GM19397 (cell line): ENCODE measurements around the gene ISG20L2.
"Not testable (repeated sequence)": the region's sequence is repeated elsewhere in the genome, so short reads cannot be mapped to it uniquely, and the experiment has no call there.

Source experiments
- ATAC-seq: cut with Tn5 transposase; IDR thresholded peaks from one replicate; pipeline ENCODE4 v1.9.1; 2021; ENCODE audit warnings: mild to moderate bottlenecking, moderate library complexity; ENCODE audit not compliant: unreplicated experiment

The ISG20L2 gene, protein sequence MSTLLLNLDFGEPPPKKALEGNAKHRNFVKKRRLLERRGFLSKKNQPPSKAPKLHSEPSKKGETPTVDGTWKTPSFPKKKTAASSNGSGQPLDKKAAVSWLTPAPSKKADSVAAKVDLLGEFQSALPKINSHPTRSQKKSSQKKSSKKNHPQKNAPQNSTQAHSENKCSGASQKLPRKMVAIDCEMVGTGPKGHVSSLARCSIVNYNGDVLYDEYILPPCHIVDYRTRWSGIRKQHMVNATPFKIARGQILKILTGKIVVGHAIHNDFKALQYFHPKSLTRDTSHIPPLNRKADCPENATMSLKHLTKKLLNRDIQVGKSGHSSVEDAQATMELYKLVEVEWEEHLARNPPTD

DNA sequence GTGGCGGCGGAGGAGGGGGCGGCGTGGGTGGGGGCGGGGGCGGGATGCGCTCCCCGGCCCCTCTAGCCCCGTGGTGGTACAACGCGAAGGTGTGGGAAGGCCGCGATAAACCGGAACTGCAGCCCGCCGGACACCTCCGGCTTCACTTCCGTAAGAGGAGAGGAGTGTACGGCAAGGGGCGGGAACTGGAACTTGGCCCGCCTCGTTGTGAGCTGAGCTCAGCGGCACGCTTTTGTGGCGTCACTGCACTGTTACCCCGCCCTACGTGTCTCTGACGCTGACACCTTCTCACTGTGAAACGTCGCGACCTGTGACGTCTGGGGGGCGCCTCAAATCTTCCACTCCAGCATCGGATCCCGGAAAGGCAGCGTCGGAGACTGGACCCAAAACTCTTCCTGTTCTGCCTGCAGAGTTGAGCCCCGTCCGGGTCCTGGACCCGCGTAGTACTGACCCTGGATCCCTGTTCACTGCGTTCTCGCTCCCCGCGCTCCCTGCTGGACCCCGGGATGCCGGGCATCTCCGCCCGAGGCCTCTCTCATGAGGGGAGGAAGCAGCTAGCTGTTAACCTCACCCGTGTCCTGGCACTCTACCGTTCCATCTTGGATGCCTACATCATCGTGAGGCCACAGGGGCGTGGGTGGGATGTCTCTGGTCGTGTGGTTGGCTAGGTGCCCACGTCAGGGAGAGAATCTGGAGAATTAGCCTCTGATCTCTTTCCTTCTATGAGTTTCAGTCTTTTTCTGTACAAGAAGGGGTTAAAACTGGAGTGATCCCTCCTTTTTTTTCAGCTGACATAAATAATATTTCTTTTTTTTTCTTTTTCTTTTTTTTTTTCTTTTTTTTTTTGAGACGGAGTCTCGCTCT, at the start of gene ISG20L2:
TSS of gene ISG20L2 (minus strand) at position 168 of the 864 bp plus-strand sequence. CDS start 1,114 bp downstream, outside the sequence.
- ATAC-seq, result peak; percentile 90

DNA sequence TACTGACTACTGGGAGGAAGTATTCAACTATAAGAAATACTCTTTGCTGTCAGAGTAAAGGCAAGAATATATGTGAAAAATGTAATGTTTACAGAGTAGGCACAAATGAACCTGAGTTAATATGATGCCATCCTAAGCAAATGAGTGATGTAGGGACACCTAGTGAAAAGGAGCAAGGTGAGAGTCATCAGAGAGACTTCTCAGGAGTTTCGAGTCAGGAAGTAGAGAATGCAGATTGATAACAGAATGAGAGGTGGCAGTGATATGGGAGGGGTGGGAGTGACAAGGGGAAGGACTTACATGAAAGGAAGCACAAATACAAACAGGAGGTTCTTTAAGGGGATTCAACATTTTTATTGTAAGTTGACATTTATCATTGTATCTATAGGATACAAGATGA, 49.0 kb upstream of the ISG20L2 start:
- no peak for ATAC-seq

DNA sequence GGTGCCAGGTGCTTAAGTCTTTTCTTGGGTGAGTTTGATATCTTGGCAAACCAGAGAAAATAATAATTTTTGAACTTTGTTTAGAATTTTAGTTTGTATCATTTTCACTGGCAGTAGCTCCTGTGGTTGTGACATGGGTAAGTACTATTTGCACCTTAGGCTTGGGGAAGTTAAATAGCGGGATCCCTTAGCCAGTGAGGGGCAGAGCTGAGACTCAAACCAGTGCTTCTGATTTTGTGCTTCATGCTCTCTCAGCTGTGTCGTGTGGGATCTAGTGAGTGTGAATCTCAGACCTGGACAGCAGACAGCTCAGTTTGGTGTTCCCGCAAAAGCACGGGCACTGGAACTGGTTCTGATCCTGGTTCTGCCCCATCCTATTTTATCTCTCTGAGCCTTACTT, 48.4 kb upstream of the ISG20L2 start:
- ATAC-seq, result no peak

DNA sequence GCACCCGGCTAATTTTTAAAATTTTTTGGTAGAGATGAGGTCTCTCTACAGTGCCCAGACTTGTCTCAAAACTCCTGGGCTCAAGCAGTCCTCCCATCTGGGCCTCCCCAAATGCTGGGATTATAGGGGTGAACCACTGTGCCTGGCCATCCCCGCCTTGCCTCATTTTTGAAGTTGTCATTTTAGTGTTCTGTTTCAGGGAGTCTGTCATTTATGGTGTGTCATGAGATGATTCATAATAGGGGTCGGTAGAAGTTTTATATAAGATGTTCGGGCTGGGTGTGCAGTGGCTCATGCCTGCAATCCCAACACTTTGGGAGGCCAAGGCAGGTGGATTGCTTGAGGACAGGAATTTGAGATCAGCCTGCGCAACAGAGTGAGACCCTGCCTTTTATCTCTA, 47.2 kb upstream of the ISG20L2 start:
- ATAC-seq, result no peak

DNA sequence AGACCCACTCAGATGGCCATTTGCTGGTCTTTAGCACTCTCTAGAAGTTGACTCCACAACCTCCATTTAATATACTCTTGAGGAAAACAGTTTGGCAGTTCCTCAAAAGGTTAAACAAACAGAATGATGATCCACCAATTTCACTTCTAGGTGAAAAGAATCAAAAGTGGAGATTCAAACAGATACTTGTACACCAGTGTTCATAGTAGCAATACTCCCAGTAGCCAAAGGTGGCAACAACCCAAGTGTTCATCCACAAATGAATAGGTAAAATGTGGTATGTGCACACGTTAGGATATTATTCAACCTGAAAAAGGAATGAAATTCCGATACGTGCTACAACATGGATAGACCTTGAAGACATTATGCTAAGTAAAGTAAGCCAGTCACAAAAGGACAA, 45.0 kb upstream of the ISG20L2 start:
- ATAC-seq, result no peak

DNA sequence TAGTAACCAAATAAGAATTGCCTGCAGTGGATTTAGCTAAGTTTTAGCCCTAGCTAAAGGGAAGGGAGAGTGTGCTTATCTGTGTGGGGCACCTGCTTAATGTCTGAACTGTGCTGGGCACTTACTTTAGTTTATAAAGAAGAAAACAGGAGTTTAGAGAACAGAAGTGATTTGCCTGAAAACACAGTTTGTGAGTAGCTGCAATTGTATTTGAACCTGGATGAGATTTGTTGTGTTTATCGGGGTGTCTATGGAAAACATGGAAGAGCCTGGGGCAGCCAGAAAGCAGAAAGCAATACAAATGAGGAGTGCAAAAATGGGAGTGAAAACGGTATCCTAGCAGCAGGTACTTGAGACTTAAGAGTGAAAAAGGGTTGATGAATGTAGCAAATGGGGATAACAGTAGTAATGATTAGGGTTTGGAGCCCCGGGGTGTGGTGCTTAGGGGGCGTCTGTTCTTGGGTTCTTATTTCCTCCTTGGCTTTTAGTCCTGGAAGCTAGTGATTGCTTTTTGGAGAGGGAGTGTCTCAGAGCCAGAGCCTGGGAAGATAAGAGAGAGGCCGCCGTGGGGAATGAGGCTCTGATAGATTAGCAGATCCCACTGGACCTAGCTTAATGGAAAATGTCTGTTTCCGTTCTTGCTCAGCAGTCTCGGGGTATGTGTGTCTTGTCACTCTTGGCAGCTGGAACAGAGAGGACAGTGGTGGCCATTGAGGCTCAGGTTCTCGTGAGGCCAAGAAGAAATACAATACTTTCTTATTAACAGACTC, 44.3 kb upstream of the ISG20L2 start:
- no peak for ATAC-seq

DNA sequence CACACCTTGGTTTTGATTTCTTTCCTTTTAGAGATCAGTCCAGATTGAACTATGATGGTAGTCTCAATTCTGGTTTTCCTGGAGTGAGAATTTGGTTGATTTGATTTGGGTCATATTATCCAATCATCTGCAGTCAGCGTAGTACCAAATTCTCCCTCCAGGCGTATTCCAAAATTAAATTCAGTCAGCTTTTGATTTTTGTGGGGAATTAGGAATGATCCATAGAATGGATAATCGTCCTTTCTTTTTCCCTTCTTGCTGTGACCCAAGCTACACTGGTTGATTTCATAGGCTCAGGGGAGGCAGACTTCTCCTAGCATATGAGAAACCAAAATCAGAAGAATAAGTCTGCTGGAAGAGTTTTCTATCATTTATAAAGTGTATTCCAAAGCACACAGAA, 43.7 kb upstream of the ISG20L2 start:
- no peak for ATAC-seq

DNA sequence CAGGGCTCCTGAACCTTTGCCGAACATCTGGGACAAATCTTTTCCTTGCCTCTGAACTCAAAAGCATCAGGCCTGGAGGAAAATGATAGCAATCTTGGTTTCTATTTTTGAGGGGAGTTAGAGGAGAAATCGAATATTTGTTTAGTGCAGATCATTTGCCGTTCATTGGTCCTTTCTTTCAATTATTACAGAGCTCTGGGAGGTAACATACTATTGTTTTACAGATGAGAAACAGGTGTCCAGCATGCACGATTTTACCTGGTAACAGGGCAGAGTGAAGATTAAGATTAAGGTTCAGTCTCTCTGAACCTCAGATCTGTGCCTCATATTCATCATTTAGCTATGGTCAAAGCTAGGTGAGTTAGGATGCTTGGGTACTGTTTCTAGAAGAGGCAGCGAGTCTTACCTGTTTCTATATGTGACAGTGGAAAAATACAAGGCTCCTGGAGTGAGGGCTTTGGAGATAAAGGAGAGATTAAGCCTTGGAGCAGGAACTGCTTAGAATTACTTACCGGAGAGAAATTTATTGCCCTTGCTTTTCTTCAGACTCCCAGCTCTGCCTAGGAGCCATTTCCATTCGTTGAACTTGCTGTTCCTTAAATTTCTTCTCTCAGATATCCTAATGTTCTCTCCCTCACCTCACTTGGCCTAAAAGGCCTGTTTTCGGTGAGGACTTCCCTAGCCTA, 40.2 kb upstream of the ISG20L2 start:
- no peak for ATAC-seq

DNA sequence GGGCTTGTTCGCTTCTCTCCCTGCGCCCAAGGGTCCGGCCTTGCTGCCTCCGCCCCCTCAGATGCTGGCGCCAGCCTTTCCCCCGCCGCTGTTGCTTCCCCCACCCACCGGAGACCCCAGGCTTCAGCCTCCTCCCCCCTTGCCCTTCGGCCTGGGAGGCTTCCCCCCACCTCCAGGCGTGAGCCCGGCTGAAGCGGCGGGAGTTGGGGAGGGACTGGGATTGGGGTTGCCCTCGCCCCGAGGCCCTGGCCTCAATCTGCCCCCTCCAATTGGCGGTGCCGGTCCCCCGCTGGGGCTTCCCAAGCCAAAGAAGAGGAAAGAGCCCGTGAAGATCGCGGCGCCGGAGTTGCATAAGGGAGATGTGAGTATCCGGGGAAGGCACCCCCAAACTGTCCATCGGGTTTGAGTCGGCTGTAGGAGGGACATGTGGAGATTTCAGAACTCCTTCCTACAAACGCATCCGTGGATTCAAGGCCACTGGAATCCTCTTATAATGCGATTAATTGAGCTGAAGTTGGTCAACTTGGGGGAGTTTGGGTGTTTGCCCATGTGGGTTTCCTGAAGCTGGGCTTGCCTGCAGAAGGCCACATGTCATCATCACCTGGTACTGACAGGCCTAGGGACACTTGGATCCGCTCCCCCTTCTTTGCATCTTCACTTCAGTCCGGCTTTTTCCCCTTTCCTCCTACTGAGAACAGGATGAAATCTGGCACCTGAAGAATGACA, 39.5 kb upstream of the ISG20L2 start:
- ATAC-seq, result peak; percentile 1

DNA sequence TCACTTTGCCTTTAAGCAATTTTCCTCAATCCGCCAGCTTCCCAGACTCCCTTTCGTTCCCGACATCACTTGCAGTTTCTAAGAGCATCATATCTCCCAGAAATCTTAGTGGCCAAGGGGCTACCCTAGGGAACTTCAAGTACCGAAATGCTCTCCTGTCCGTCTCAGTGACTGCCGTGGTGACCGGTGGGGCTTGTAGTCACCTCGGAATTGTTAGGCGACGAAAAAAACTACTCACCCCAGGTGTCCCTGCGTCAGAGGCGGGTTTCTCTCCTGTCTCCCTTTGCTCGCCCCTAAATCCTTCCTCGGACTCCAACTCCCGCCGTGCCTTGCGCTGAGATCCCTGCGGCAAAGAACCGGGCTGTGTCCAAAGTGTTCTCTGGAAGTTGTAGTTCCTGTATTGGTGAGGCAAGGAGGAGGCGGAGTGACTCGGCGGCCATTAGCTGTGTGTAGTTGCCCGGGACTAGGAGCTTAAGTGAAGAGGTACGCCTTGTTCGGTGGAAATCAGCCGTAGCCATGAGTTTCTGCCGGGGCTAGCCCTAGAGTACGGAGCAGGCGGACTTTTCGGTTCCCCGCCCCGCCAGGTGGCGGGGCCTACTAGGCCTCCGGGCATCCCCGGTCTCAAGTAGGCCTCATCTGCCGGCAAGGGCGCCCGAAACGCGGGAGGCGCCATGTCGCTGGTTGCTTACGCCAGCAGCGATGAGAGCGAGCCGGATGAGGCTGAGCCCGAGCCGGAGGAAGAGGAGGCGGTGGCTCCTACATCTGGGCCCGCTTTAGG, 38.7 kb upstream of the ISG20L2 start, which contains the start of gene PRCC:
TSS of gene PRCC (plus strand) at position 435 of the 778 bp plus-strand sequence. CDS start at position 672, 237 bp downstream.
- peak; percentile 92 for ATAC-seq

DNA sequence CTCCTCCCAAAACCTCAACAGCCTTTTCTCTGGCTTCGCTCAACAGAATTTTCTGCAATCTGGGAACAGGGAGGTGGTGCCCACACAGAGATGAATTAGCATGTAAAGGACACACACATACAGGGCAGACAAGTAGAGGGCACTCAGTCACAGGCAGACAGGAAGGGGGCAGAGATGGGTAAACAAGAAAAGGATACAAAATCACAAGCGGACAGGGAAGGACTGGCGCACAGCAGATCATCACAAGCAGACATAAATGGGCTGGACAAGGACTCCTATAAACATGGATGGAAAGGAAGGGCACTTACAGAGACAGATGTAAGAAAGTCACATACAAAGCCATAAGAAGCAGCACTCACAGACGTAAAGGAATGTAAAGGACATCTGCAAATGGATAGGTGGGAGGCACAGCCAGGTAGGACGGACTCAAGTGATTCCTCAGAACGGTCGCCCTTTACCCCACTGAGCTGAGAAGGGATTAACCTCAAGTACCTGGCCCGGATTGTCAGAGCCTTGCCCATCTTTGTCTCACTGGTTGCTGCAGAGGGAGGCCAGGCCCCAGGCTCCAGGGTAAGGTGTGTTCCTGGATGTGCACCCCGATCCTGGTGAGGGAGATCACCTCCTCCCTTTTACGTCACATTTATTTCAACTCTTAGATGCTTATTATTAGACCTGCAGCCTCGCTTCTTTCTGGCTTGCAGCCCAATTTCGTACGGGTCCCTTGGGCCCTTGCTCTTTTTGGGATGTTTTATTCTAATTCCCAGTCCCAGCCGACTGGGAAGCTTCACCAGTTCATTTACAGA, 37.9 kb upstream of the ISG20L2 start:
- ATAC-seq, result peak; percentile 6

DNA sequence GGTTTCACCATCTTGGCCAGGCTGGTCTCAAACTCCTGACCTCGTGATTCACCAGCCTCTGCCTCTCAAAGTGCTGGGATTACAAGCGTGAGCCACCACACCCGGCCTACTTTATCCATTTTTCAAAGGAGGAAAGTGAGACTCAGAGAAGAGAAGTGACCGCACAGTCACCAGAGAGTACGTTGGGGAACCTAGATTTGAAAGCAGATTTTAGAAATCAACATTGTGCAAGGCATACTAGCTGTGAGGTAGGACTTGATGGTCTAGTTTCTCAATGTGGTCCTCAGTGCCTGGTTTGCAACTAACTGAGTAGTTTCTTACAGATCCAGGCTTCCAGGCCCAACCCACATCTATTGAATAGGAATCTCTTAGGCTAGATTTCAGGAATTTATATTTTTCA, 37.1 kb upstream of the ISG20L2 start:
- ATAC-seq, result no peak

DNA sequence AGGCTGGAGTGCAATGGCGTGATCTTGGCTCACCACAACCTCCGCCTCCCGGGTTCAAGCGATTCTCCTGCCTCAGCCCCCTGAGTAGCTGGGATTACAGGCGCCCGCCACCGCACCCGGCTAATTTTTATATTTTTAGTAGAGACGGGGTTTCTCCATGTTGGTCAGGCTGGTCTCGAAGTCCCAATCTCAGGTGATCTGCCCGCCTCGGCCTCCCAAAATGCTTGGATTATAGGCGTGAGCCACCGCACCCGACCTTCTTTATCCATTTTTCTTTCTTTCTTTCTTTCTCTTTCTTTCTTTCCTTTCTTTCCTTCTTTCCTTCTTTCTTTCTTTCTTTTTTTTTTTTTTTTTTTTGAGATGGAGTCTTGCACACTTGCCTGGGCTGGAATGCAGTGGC, 36.6 kb upstream of the ISG20L2 start:
- not testable (repeated sequence) for ATAC-seq

DNA sequence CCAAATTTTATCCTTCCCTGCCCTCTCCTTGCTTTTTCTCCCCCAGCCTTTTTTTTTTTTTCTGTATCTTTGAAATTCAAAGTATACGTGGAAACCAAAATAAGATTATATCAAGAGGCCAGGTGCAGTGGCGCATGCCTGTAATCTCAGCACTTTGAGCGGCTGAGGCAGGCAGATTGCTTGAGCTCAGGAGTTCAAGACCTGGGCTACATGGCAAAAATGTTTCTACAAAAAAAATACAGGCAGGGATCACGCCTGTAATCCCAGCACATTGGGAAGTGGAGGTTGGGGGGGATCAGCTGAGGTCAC, 32.2 kb upstream of the ISG20L2 start:
- no peak for ATAC-seq

DNA sequence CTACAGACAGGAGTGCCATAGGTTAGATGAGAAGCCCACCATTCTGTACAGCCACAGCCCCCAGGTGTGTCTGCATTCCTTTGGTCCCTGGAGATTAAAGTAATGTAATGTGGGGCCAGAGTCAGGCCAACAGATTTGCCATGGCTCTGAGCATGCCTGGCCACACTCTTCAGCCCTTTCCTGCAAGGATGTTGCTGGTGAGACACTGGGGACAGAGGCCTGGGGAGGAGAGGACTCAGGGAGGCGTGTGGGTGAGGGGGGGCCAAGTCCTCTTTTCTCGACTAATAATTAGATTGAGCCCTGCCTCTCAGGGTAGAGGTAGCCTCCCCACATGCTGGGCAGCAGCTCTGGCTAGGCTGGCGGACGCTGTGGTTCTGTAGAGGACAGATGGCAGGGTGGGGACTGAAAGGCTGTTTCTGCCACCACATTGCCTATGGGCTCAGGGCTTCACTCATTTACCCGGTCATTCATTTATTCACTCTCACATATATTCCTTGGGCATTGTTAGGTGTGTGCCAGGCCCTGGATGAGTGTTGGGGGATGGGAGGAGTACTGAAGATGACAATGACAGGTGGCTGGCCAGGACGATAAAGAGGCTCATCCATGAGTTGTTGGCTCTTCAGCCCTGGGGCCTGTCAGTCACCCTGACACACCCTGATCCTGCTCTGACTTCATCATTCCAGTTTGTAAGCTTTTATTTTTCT, 31.7 kb upstream of the ISG20L2 start:
- no peak for ATAC-seq

DNA sequence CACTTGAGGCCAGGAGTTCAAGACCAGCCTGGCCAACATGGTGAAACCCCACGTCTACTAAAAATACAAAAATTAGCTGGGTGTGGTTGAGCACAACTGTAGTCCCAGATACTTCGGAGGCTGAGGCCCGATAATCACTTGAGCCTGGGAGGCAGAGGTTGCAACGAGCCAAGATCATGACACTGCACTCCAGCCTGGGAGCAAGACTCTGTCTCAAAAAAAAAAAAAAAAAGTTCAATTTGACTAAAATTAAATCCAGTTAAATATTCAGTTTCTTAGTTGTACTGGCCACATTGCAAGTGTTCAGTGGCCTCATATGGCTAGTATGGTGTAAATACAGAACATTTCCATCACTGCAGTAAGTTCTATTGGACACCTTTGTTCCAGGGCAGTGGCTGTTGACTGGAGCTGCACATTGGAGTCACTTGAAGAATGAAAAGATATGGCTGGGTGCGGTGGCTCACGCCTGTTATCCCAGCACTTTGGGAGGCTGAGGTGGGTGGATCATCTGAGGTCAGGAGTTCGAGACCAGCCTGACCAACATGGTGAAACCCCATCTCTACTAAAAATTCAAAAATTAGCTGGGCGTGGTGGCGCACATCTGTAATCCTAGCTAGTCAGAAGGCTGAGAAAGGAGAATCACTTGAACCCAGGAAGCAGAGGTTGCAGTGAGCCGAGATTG, 29.1 kb upstream of the ISG20L2 start:
- ATAC-seq, result not testable (repeated sequence)

DNA sequence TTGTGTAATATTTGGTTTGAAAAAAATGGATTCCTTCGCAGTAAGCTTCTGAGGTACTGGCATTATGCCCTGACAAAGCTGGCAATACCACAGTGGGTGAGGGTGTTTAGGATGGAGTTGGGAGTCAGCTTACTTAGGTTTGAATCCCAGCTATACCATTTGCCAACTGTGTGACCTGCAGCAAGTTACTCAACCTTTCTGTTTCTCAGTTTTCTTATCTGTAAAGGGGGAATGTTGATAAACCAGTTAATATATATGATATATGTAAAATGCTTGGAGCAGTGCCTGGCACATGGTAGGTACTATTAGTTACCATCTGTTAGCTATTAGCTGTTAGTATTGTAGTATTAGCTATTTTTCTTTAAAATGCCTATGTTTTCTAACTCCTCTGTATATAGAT, 27.8 kb upstream of the ISG20L2 start:
- ATAC-seq, result no peak
